Cerebellar nuclear complex (tissue), 1 donor: ENCODE data around the gene ZNF626.
"Not testable (repeated sequence)": the region's sequence is repeated elsewhere in the genome, so short reads cannot be mapped to it uniquely, and the experiment has no call there.

Experiments used
- DNase-seq, 2 experiments: peaks; one replicate each; lab custom pipeline; 2025; lab: John Stamatoyannopoulos, UW

The ZNF626 gene

GRCh38 chr19:20661150-20661819 lies at the start of gene ZNF626:
TSS of gene ZNF626 (minus strand) at chr19:20661571. CDS start at chr19:20661446, 125 bp downstream.
- peak; percentile 61 to 95 for DNase-seq

GRCh38 chr19:20669263-20669662 lies 7.9 kb upstream of the ZNF626 start:
- no peak for DNase-seq

GRCh38 chr19:20667281-20667680 lies 5.9 kb upstream of the ZNF626 start:
- DNase-seq = no peak

- DNase-seq = peak in 1 of 2 experiments; percentile 49
Measured at GRCh38 chr19:20664901-20665781, 3.8 kb upstream of the ZNF626 start.

- DNase-seq = not testable (repeated sequence)
Measured at GRCh38 chr19:20664475-20664874, 3.1 kb upstream of the ZNF626 start.

GRCh38 chr19:20662421-20663105 lies 1.2 kb upstream of the ZNF626 start:
- DNase-seq = no peak

GRCh38 chr19:20660473-20661140 lies 764 bp downstream of the ZNF626 start:
- DNase-seq = no peak

- no peak for DNase-seq
Measured at GRCh38 chr19:20640545-20640944, 20.8 kb downstream of the ZNF626 start.

- no peak for DNase-seq
Measured at GRCh38 chr19:20640023-20640422, 21.3 kb downstream of the ZNF626 start.

GRCh38 chr19:20624560-20624959 lies 36.8 kb downstream of the ZNF626 start:
- DNase-seq = not testable (repeated sequence)

GRCh38 chr19:20616071-20616470 lies 45.3 kb downstream of the ZNF626 start:
- no peak for DNase-seq

GRCh38 chr19:20614971-20615370 lies 46.4 kb downstream of the ZNF626 start:
- DNase-seq = not testable (repeated sequence)

GRCh38 chr19:20612711-20613316 lies 48.6 kb downstream of the ZNF626 start:
- DNase-seq = no peak

GRCh38 chr19:20611866-20612265 lies 49.5 kb downstream of the ZNF626 start:
- no peak for DNase-seq

- no peak for DNase-seq
Measured at GRCh38 chr19:20607943-20608342, 53.4 kb downstream of the ZNF626 start.
